ENCODE measurements around the gene CAPRIN1. TPM values are rescaled to one million over a fixed set of nuclear protein-coding genes. Genes with fewer than 3 reads are reported as not detected.

Gene CAPRIN1
- polyA plus RNA-seq, 3 donors: 50.4 to 81.5 (median 59.2) TPM

DNA sequence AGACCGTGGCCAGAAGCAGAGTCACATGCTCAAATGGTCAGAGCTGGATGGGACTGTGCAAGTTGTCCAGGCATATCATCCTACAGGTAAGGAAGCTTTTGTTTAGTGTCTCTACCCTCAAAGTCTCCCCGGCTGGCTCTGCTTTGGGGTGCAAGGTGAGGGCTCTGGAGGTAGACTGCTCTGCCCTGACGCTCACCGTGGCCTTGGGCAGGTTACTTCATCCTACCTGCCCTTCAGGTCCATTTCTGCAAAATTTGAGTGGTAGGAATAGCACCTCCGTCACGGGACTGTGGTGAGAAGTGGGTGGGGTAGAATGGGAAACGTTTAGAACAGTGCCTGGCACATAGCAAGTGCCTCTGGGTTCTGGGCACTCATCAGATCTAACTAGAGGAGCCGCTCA is 96.0 kb downstream of the CAPRIN1 start:
- intact Hi-C loops (cut with micrococcal nuclease): no loop called here
- Mint-ChIP-seq H3K4me1 (peaks cover 24% of the 10 kb centered on the region), H3K9me3 (no peaks in the 10 kb centered on the region), H3K36me3 (peaks cover 69 to 74% of the 10 kb centered on the region in 2 donors), H3K27ac (peak overlapping the region in 5 of 7 donors; percentile 12 to 93 (median 77)), H3K4me3 (no peak overlapping the region), H3K27me3 (ENCODE audit: low read depth in 3 of 3) (no peaks in the 10 kb centered on the region)
- TF ChIP-seq, protein P1, sequence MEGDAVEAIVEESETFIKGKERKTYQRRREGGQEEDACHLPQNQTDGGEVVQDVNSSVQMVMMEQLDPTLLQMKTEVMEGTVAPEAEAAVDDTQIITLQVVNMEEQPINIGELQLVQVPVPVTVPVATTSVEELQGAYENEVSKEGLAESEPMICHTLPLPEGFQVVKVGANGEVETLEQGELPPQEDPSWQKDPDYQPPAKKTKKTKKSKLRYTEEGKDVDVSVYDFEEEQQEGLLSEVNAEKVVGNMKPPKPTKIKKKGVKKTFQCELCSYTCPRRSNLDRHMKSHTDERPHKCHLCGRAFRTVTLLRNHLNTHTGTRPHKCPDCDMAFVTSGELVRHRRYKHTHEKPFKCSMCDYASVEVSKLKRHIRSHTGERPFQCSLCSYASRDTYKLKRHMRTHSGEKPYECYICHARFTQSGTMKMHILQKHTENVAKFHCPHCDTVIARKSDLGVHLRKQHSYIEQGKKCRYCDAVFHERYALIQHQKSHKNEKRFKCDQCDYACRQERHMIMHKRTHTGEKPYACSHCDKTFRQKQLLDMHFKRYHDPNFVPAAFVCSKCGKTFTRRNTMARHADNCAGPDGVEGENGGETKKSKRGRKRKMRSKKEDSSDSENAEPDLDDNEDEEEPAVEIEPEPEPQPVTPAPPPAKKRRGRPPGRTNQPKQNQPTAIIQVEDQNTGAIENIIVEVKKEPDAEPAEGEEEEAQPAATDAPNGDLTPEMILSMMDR (IDR thresholded peaks at IDR 0.05): no peak
- H3K36me3 ChIP-seq (replicated peaks in 1 of 2; ENCODE audit: control insufficient read depth in 1 of 2, insufficient read depth in 2 of 2, low read length in 2 of 2): peaks cover 61 to 89% of the 10 kb centered on the region in 2 donors
- H3K9me3 ChIP-seq (replicated peaks in 1 of 2; ENCODE audit: control insufficient read depth in 1 of 2, insufficient read depth in 1 of 2, low read length in 2 of 2): no peaks in the 10 kb centered on the region
- H3K9ac ChIP-seq (ENCODE audit: insufficient read depth, low read length, poor library complexity, severe bottlenecking): no peak overlapping the region
- H3K27ac ChIP-seq (ENCODE audit: low read depth in 1 of 2, low read length in 2 of 2): peak overlapping the region; percentile 67 to 74
- H3K4me3 ChIP-seq (replicated peaks in 1 of 3; ENCODE audit: low read depth in 2 of 3, low read length in 3 of 3): no peak overlapping the region
- no peak overlapping the region for H2AFZ ChIP-seq (ENCODE audit: insufficient read depth, low read depth, low read length, poor library complexity, severe bottlenecking)
- WGBS (ENCODE audit: insufficient coverage): 86% methylated on average over 7 of the region's 8 CpGs
- H4K20me1 ChIP-seq (ENCODE audit: insufficient read depth, low read length): no peaks in the 10 kb centered on the region
- no peak for DNase-seq
- H3K79me2 ChIP-seq (ENCODE audit: insufficient read depth, low read length): no peaks in the 10 kb centered on the region
- H3K27me3 ChIP-seq (ENCODE audit: control insufficient read depth in 2 of 2, insufficient read depth in 2 of 2, low read length in 2 of 2): no peaks in the 10 kb centered on the region
- H3K4me1 ChIP-seq (ENCODE audit: control insufficient read depth in 1 of 2, insufficient read depth in 2 of 2, low read length in 2 of 2): peaks cover 15 to 18% of the 10 kb centered on the region in 2 donors
- H3K4me2 ChIP-seq (replicated peaks; ENCODE audit: extremely low read depth, low read length, poor library complexity, severe bottlenecking): no peak overlapping the region

DNA sequence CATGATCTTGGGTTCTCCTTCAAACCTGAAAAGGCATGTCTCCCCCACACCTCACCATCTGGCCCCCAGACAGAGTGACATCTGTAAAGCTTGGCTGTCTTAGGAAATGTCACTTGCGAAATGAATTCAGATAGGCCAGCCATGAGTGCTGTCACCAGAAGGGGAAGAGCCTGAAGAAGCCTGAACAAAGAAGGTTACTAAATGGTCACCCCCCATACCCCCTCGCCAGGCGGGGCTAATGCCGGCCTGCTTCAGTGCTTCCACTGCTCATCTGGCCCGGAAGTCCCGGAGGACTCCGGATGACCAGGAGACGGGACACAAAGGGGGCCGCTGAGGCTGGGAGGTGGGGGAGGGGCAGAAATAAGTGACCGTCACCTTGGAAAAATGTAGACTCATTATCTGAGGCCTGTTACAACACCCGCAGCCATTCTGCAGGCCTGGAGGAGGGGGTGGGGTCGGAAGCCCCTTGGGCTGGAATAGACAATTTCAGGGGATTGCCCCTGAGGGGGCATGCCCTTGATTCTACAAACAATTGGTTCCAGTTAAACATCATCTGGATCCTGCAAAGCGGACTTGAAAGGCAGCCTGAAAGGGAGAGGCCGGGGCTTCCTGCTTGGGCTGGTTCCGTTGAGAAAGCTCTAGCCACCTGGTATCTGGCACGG is 97.1 kb downstream of the CAPRIN1 start:
- intact Hi-C loops (cut with micrococcal nuclease): no loop called here
- Histone ChIP-seq H3K9me3 (replicated peaks in 1 of 2; ENCODE audit: control insufficient read depth in 1 of 2, insufficient read depth in 1 of 2, low read length in 2 of 2) (no peaks in the 10 kb centered on the region), H4K20me1 (ENCODE audit: insufficient read depth, low read length) (no peaks in the 10 kb centered on the region), H3K36me3 (replicated peaks in 1 of 2; ENCODE audit: control insufficient read depth in 1 of 2, insufficient read depth in 2 of 2, low read length in 2 of 2) (peaks cover 51 to 79% of the 10 kb centered on the region in 2 donors), H3K9ac (ENCODE audit: insufficient read depth, low read length, poor library complexity, severe bottlenecking) (peak overlapping the region; percentile 56), H3K79me2 (ENCODE audit: insufficient read depth, low read length) (no peaks in the 10 kb centered on the region), H3K27me3 (ENCODE audit: control insufficient read depth in 2 of 2, insufficient read depth in 2 of 2, low read length in 2 of 2) (no peaks in the 10 kb centered on the region), H3K4me3 (replicated peaks in 1 of 3; ENCODE audit: low read depth in 2 of 3, low read length in 3 of 3) (peak overlapping the region in 1 of 3 experiments; percentile 29), H2AFZ (ENCODE audit: insufficient read depth, low read depth, low read length, poor library complexity, severe bottlenecking) (peak overlapping the region; percentile 63), H3K4me1 (ENCODE audit: control insufficient read depth in 1 of 2, insufficient read depth in 2 of 2, low read length in 2 of 2) (peaks cover 26% of the 10 kb centered on the region in 2 donors), H3K27ac (ENCODE audit: low read depth in 1 of 2, low read length in 2 of 2) (peak overlapping the region; percentile 67 to 74), H3K4me2 (replicated peaks; ENCODE audit: extremely low read depth, low read length, poor library complexity, severe bottlenecking) (peak overlapping the region; percentile 38)
- peaks cover 63% of the 10 kb centered on the region in 2 donors for H3K36me3 Mint-ChIP-seq
- no peaks in the 10 kb centered on the region for H3K9me3 Mint-ChIP-seq
- 63% methylated on average over 10 of the region's 16 CpGs for whole genome bisulfite sequencing (ENCODE audit: insufficient coverage)
- no peak overlapping the region for H3K4me3 Mint-ChIP-seq
- peak; percentile 6 to 43 (median 35) for DNase-seq
- H3K27ac Mint-ChIP-seq: peak overlapping the region; percentile 77 to 93 (median 83)
- H3K4me1 Mint-ChIP-seq: peaks cover 34% of the 10 kb centered on the region
- TF ChIP-seq, protein P1 (IDR thresholded peaks at IDR 0.05): no peak
- peaks cover 0 to 2% (median 0%) of the 10 kb centered on the region in 3 donors for H3K27me3 Mint-ChIP-seq (ENCODE audit: low read depth in 3 of 3)
